NOMO-1 treated with dmso at 0.1 percent for 144 hours (cell line): ENCODE data around the gene ZDHHC22.

Experiments used
- DNase-seq: peaks from one replicate; lab custom pipeline; 2025; ENCODE audit not compliant: unreplicated experiment; lab: John Stamatoyannopoulos, UW

ZDHHC22 gene

DNA sequence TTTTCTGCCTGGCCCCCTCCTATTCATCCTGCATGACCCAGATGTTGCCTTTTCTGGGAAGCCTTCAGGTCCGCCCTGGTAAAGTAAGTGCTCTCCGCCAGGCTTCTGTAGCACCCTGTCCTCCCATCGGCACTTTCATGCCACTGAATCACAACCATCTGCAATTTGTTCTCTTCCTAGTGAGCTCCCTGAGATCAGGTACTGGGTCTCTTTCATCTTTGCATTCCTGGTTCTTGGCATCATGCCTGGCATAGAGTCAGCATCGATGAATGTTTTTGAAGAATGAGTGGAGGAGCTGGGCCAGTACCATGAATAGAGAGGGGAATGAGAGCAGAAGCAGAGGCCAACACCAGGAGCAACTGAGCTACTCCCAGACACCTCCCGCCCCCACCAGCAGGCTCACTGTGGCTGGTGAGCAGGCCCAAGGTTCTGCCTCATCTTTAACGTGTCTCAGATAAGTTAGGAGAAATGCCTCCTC, 13.1 kb downstream of the ZDHHC22 start:
- DNase-seq: no peak

DNA sequence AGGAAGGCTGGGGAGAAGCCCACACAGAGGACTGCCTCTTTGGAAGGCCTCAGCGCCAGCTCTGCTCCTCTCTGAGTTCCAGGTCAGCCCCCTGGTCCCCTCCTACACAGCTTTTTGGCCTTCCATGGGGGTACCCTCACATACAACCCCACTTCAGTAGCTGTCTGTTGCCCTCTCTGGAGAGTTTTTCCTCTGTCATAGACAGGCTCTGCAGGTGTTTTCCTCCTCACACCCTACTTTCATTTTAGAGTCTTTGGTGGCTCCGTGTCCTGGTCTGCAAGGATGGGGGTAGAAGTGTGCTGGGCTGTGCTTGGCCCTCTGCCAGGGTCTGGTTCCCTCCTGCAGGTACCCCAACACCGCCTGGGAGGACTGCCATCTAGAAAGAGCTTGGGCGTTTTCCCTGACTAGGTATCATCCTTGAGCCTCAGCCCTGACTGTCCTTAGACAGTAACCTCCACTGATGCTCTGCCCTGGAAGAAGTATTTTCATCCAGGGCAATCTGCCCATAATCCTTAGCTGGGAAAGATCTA, 15.1 kb downstream of the ZDHHC22 start:
- no peak for DNase-seq

DNA sequence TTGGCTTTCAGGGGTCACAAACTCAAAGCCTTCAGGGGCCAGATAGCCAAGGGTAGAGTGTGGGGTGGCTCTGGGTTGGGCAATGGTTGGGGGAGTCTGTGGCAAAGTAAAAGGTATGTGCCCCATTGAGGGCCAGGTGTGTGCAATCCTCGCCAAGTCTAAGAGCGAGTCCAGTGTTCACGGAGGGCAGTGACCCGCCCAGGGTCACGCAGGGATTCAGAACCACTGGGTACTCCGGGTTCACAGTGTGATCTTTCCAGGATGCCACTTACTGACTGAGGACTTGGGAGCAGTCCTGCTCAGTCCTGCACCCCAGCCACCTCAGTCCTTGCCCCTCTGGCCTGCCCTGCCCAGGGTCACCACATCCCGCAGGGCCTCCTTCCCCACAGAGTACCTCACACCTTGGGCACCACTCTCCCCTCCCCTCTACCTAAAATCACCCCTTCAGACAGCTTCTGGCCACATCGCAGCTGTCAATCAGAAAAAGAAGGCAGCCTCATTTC, 15.7 kb downstream of the ZDHHC22 start:
- DNase-seq: no peak

DNA sequence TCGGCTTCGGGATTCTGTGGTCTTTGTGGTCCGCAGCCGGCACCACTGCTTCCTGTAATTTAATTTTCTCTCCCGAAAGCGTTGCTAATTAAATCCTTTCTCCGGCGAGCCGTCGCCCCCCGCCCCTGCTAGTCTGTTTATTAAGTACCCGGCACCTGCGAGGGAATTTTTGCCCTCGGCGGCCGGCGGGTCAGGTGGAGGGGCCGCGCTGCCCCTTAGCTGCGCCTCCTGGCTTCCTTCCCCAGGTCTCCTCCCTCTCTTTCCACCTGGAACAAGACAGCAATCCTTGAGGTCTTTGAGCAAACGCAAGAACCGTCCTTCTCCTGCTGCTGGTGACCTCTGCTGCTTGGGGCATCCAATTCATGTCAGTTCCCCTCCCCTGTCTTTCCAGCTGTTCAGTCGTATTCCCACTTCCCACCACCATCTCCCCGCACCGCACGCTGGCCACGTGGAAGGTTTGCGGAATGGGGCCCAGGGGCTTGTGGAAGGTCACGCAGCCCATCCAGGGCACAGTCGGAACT, 16.2 kb downstream of the ZDHHC22 start:
- no peak for DNase-seq

DNA sequence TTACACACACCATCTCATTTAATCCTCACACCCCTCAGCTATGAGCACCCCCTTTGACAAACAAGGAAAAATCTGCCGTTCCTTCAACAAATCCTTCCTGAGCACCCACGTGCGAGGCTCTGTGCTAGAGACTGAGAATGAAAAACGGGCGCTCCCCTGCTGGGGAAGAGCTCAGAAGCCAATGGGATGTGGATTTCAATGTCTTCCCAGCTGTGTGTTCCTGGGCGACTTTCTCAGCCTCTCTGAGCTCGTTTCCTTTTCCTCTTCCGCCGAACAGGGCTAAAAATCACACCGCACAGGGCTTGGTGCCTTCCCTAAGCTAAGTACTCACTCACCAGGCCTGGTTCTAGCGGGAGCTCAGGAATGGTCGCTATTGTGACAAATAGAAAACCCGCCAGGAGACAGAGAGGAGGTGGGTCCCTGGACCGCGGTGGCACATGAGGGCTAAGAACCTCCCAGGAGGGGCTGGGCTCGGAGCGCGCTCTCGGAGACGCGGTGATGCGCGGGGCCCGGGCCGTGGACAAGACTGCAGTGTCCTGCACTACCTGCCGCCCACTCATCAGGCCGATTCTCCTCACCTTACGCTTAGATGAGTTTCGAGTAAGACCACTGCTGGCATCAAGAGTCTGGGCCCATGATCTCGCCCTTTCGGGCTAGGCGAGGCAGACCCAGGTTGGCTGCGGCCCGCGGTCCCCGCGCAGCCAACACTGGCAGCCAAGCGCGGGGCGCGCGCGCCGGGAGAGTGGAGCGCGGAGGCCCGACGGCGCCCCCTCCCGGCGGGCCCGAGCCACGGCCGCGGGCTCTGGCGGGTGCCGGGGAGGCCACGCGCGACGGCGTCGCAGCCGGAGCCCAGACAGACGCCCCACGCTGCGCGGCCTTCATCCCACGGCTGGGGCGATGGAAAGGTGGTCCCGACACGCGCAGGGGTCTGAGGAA, 17.0 kb downstream of the ZDHHC22 start:
- no peak for DNase-seq

DNA sequence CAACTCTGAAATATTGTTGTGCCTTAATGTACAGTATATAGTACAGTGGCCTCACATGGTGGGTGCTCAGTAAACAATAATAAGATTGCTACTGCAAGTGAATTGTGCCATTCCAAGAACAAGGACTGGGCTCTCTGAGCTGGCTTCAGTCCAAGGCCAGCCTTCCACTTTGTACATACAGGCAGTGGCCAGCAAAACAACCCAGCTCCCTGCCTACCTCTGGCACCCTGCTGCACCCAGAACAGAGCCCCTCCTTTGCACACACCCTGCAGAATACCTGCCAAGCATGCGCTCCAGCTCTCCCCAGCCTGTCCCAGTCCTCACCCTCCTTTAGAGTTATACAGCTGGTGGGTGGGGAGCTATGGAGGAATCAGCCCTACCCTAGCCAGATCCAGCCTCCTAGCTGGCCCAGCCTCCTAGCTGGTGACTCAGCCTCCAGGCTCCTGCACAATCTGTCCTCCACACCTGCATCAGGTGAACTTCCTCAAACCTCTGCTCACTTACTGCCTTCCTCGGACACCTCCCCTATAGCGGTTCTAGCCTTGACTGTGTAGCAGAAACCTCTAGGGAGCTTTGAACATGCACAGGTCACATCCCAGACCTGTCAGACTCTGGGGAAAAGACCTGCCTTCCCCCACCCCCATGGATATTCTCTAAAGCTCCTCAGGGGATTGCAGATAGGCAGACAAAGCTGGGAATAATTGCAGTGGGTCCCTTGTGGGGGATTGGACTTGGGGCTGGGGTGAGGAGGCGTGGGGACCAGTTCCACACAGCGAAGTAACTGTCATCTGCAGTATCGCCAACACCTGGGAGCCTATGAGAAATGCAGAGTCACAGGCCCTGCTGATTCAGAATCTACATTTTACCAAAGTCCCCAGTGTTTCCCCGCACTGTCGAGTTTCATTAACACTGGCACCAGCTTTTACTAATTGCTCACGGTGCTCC, 17.9 kb downstream of the ZDHHC22 start:
- no peak for DNase-seq

DNA sequence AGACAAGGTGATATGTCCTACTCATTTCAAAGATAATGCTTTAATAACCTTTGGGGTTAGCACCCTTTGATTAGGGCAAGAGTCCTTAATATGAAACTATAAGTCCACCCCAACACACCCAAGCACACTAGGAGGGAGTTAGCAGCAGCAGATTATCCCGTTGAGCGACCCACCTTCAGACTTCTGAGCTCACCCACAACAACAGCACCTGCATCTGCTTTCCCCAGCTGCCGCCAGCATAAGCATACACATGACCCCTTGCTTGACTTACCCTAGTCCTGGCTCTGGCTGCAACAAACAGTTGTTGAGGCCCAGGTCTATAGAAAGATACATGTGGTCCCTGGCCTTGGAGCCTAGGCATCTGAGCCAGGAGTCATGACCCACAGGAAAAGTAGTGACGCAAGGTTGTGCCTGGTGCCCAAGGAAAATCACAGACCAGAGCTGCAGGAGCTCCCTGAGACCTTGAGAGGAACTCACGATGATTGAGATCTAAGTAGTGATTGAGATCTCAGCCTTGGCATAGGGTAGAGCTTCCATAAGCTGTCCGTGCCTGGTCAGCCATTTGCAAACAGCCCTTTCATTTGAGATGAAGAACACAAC, 19.0 kb downstream of the ZDHHC22 start:
- no peak for DNase-seq

DNA sequence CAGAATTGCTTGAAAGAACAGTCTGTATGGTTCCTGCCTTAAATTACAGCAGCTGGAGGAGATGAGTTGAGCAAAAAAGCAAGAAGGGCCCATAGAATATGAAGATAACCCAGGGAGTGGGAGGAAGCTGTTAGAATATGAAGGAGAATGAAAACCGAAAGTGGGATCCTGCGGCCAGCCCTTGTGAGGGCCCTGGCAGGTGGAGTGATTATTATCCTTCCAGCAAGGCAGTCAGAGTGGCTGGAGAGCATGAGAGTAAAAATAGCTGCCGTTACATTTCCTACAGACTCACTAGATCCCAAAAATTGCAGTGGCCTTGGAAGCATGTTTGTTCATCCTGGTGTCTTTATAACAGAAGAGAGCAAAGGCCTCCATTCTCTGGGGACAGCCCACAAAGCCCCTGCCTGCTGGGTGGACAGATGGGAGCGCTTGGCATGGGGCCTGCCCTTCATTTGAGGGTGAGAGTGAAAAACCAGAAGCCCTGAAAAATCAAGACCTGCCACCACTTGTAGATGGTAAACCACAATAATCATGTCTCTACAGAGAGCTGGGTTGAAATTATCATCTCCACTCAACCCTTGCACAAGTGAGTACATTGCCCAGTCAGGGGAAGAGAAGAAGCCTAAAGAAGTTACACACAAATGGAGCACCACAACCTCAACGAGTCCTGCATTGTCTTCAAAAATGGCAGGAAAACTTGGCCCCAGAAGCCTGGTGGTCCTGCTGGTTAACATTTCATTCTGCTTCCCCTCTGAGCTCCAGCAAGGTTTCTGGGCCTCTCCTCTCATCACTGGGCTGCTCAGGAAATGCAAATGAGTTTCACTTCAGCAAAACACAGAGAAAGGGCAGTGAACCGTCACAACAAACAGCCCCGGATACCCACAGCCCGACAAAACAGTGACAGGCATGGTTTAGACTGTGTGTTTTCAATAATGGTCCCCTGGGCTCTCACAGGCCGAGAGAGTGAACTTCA, 20.5 kb downstream of the ZDHHC22 start:
- DNase-seq: peak; percentile 80

DNA sequence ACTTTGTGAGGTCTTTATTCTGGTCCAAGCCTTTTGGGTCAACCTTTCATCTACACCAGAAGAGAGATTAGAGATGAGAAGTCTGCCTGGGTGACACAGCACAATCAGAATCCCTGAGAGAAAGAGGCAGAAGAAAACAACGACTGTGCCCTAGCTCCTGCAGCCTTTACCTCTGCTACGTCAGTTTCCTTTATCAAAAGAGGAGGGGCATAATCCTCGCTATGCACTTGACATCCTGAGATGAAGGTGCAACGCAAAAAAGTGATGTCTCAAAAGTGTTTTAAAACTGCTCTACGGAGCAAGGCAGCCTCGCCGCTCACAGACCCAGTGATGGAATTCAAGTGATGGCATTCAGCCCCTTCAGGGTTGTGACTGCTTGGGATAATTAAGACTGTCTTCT, 21.7 kb downstream of the ZDHHC22 start:
- no peak for DNase-seq

DNA sequence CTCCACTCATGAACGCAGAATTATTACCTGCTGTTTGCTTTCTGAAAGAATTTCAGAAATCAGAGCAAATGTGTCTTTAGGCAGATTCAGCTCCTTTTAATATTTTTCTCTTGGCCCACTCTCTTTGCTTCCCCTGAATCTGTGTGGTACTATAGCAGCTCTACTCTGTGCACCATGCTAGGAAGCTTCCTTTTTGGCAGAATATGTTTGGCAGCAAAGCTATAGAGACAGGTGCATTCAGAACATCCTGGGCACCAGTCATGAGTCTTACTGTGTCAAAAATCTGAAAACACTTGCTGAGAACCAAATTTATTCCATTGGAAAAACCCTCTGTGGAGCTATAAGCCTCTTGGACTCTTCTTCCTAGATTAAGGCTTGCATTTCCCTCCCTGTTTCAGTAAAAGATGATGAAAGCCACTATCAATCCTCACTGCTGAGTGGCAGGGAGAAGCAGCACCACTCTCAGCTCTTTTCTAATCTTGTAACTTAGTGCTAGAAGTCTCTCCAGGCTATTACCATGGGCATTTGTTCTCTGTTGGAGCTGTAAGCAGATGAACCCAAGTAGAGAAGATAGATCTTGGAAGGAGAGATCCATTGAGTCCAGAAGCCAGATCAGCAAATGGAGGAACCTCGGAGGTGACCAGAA, 25.3 kb downstream of the ZDHHC22 start:
- no peak for DNase-seq

DNA sequence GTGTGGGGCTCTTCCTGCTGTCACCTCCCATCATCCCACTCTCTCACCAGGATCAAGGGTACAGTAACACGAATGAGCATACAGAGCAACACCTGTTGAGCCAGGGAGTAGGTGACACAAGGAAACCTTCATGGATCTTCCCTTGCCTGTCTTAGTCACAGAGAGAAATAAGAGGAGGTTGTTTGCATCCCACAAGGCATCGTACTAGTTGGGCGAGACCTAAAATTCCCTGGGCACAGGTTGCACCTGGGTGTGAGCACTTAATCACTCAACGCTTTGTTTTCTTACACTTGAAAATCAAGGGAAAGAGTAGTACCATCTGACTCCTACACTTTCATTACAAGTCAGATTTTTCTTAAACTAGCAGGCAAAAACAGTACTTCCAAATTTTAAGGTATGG, 27.0 kb downstream of the ZDHHC22 start:
- no peak for DNase-seq

DNA sequence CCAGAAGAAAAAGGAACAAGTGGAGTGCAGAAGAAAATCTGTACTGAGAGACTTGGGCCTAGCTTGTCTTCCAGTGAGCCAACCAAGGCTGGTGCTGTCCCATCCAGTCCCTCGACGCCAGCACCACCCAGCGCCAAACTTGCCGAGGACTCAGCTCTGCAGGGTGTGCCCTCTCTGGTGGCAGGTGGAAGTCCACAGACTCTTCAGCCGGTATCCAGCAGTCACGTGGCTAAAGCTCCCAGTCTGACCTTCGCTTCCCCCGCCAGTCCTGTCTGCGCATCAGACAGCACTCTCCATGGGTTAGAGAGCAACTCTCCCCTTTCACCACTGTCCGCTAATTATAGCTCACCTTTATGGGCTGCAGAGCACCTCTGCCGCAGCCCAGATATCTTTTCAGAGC, 27.9 kb downstream of the ZDHHC22 start:
- no peak for DNase-seq

DNA sequence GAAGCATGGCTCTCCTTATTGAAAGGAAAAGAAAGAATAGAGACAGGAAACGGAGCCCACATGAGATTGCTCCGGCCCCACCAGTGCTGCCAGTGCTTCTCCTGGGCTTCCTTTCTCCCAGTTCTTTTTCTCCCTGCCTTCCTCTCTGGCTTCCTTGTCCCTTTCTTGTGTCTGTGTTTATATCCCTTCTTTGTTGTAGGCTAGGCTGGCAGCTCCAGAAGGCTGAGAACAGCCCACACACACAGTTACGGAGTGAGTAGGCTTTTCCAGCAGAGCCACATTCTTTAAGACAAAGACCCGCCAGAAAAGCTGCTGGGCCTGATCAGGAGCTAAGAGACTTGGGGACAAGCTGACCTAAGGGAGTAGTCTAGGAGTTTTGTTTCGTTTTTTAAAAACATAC, 30.6 kb downstream of the ZDHHC22 start:
- no peak for DNase-seq

DNA sequence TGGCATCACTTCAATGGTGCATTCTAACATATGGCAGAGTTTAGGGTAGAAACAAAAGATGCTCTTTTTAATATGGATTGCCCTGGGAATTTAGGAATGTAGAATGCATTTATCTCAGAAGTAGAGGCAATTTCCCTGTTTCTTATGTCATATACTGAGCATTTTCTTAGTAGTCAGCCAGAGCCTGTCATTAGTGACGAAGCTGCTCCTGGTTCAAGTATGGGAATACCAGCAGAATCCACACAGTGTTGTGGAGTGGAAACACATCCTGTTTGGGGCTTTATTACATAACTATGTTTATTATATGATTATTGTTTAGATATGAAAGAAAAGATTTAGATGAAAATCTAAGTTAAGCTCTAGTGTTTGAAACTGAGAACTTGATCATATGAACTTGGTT, 31.3 kb downstream of the ZDHHC22 start:
- DNase-seq: no peak

DNA sequence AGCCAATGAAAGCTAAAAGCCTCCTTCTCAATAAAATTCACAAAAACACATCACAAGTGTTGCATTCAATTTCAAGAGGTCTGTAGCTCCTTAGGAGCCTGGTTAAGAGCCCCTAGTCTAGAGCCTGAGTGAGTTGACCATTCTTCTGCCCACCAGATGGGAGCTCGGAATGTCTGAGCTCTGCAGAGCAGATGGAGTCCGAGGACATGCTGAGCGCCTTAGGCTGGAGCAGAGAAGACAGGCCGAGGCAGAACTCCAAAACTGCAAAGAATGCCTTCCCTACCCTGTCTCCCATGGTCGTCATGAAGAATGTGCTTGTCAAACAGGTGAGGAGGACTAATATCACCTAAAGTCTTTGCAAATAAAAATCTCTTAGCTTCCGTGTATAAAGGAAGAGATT, 31.9 kb downstream of the ZDHHC22 start:
- no peak for DNase-seq

DNA sequence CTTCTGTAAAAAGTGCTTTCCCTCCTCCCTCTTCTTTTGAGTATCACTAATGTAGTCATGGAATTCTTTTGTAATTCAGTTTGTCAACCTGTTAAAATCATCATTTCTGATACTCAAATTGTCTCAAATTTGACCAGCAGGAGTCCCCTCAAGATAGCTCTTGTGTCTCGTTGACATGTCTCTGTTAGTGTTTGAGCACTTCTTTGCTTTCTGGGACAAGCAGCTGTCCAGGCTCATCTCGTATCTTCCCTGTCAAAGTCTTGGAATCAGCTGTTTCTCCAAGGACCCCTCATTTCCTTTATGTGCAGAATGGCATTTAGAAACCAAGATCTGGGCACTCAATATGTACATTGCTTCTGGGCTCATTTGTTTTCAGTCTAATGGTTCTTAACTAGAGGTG, 32.8 kb downstream of the ZDHHC22 start:
- DNase-seq: no peak

DNA sequence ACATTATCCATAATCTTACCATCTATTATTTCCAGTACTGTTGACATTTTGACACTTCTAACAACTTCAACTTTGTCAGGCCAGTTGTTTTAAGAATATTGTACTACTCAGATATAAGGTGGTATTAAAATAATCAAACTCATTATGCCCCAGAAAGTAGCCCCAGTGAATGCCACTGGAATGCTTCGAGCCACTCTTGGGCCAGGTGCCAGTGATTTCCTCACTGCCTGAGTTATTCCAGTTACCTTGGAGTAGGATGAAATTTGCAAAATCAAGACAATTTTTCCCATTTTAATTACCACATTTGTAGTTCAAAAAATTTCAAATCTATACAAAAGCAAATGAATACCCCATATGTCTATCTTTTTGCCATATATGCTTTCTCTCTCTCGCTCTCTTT, 34.4 kb downstream of the ZDHHC22 start:
- DNase-seq: no peak

DNA sequence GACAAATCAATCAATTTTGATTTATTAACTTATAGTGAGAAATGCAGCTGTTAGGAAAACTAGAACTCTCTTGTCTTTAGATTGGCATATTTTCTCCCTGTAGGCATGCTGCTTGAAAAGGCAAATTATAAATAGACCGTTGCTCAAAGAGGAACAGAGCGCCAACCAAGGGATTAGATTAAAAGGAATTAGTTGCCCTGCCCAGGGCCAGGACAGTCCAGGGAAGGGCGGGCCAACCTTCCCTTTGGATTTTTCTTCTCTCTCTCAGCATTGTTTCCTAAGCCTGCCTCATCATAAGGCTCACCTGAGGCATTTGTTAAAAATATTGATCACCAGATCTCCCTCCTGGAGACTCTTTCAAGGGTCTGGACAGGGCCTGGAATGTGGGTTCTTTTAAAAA, 34.9 kb downstream of the ZDHHC22 start:
- no peak for DNase-seq
